HG02884 (cell line): Measurements from ENCODE around the gene MSANTD2.

Experiments used
- ATAC-seq: cut with Tn5 transposase; IDR thresholded peaks from one replicate; pipeline ENCODE4 v1.9.1; 2021; ENCODE audit warnings: mild to moderate bottlenecking, moderate library complexity; ENCODE audit not compliant: unreplicated experiment

MSANTD2 gene

DNA sequence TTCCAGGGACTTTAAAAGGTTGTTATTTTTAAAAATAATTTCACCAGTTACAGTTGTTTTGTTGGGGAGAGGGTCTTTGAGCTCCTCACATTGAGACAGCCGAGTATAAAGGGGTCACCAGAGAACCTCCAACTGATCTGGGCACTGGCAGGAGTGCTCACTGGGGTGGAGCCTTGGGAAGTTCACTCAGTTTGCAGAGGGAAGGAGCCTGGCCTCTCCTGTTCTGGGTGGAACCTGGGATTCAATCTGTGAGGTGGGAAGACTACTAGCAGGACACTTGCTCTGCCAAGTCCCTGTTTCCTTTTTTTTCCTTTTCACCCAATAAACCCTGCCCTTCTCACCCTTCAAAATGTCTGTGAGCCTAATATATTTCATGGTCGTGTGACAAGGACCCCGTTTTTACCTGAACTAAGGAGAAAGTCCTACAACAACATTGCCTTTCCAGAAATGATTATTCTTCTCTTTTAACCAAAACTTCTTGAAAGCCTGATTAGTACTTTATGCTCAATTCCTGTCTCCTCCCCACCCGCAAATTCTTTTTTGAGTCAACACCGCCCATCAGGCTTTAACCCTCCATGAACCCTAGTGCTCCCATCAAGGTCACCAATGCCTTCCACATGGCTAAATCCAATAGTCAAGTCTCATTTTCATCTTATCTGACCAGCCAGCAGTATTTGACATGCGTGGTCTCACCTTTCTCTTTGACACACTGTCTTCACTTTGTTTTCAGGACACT, 22.0 kb upstream of the MSANTD2 start:
- no peak for ATAC-seq

DNA sequence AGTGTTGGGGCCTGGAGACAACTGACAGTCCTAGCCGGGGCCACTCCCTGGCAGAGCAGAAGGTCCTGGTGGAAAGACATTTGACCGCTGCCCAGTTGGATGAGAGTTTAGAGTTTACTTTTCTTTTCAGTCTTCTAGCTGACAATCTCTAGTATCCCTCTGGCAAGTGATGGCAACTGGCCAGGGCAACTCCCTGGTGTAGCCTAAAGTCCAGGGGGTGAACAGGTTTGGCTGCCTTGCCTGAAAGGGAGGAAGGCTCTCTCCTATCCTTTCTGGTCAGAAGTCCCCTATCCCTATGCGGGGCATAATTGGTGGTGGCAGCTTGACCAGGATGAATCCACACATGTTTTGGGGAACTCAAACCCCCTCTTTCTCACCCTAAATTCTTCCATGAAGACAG, 16.8 kb upstream of the MSANTD2 start:
- ATAC-seq: no peak

DNA sequence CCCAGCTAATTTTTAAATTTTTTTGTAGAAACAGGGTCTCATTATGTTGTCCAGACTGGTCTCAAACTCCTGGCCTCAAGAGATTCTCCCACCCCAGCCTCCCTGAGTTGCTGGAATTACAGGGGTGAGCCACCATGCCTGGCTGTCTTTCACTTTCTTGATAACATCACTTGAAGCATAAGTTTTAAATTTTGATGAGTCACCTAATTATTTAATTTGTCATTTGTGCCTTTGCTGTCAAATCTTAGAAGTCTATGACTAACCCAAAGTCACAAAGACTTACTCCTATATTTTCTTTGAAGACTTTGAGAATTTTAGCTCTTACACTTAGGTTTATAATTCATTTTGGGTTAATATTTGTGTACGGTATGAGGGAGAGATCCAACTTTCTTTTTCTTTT, 14.5 kb upstream of the MSANTD2 start:
- ATAC-seq: no peak

DNA sequence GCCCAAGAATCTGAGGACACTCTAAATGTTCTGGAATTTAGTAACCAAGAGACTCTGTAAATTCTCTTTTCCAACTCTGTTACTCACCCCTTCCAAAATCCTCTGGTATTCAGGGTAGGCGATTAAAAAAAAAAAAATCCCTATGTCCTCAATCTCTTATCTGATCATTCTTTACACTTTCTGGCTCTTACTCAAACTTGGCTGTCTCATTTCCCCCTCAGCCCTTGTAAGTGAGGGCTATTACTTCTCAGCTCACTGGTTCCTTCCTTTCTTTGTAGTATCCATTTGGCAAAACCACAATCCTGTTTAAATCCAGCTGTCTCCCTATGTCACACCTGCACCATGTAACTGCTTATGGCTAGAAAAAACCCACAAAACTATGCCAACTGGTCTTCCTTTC, 12.7 kb upstream of the MSANTD2 start:
- no peak for ATAC-seq

DNA sequence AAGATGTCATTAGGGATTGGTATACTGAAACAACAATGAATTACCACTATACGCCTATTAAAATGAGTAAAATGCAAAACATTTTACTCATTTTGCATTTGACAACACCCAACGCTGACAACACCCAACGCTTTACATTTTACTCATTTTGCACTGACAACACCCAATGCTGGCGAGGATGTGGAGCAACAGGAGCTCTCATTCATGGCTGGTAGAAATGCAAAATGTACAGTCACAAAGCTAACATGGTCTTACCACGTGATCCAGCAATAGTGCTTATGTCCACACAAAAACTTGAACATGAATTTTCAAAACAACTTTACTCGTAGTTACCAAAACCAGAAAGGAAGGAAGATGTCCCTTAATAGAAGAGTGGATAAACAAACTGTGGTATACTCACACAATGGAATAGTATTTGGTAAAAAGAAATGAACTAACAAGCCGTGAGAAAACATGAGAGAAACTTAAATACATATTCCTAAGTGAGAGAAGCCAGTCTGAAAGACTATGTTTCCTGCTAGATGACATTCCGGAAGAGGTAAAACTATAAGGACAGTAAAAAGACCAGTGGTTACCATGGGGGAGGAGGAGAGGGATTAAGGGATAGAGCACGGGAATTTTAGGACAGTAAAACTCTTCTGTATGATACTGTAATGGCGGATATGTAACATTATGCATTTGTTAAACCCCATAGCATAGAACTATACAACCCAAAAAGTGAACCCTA, 11.4 kb upstream of the MSANTD2 start:
- ATAC-seq: no peak

DNA sequence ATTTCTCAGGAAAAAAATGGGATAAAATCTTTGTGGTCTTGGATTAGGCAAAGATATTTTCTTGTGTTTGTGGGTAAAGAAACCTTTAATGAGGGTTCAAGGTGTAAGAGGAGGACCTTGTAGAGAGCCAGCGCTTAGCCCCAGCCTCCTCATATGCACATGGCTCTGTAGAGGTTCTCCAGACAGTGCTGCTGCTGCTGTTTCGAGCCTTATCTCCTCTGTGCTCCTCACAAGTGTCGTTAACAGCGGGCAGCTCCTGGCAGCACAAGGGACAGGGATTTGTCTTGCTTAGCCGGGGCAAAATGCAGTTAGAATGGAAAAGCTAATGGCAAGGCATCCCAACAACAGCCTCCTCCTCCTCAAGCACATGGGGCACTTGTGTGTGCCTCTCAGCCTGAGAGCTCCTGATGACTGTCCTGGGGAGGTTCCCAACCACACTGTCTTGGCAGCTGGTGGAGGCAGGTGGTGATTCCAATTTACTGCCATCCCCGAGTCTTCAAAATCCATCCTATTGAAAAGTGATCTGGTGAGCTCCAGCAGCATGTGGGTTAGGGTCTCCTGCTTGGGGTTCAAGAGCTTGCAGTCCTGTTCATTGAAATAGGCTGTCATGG, 7.6 kb upstream of the MSANTD2 start:
- ATAC-seq: no peak

DNA sequence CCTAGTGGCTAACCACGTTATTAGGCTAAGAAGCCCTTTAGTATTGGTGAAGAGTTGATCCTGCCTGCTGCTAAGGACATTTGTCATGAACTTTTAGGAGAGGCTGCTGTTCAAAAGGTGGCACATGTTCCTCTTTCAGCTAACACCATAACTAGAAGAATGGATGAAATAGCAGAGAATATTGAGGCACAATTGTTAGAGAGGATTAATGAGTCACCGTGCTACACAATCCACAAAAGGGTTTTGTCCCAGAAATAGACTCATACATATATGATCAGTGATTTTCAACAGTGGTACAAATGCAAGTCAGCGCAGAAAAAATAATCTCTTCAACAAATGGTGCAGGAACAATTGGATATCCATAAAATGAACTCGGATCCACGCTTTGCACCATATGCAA, 7.0 kb upstream of the MSANTD2 start:
- no peak for ATAC-seq

DNA sequence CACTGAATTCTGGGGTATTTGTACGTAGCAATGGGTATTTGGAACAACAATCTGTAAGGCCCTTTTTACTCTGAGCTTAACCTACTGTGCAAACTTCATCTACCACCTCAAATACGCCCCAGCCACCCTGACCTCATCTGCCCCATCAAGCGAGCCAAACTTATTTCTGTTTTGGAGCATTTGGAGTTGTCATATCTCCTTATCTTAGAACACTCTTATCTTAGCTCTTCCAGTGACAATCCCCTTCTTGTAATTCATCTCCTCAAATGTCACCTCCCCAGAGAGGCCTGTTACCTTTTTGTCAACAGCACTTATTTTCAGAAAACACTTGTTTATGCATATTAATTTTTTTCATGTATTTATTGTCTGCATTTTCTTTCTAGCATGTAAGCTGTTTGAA, 4.7 kb upstream of the MSANTD2 start:
- no peak for ATAC-seq

DNA sequence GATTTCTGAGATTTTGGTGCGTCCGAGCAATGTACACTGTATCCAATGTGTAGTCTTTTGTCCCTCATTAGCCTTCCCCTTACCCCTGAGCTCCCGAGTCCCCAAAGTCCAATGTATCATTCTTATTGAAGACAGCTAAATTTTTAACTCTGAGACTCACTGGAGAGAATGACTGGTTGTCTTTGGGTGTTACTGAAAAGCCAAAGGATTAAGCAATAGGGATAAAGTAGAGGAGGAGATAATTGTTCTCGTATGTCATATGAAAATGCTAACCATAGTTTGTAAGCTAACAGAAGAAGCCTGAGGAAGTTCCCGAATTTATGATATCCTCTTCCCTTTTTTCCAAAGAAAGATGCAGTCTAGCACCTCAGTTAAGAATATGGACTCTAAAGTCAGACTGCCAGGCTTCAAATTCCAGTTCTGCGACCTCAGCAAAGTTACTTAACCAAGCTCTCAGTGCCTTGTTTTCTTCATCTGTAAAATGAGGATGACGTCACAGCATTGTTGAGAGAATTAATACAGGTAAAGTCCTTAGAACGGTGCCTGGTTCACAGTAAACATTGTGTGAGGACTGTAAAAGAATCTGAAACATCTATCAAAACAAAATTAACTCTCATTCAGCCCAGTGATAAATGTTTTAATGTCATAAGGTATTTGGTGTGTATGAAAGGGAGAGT, 1.6 kb upstream of the MSANTD2 start:
- no peak for ATAC-seq

DNA sequence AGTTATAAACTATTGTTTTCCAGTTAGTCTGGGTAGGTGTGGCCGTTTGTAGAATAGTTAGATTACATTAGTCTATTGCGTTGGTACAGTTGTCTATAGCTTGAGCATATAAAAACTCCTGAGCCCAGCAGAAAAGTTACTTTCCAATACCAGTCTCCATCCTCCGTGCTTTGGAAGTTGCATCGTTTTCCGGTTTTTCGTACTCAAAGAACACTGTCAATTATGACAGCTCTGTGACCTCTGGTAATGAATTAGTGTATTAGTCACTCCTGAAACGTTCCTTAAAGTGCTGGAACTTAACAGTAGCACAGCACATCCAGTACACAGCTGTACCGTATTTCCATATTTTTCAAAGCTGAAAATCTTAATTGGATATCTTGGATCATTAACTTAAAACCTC, 808 bp upstream of the MSANTD2 start:
- ATAC-seq: no peak

DNA sequence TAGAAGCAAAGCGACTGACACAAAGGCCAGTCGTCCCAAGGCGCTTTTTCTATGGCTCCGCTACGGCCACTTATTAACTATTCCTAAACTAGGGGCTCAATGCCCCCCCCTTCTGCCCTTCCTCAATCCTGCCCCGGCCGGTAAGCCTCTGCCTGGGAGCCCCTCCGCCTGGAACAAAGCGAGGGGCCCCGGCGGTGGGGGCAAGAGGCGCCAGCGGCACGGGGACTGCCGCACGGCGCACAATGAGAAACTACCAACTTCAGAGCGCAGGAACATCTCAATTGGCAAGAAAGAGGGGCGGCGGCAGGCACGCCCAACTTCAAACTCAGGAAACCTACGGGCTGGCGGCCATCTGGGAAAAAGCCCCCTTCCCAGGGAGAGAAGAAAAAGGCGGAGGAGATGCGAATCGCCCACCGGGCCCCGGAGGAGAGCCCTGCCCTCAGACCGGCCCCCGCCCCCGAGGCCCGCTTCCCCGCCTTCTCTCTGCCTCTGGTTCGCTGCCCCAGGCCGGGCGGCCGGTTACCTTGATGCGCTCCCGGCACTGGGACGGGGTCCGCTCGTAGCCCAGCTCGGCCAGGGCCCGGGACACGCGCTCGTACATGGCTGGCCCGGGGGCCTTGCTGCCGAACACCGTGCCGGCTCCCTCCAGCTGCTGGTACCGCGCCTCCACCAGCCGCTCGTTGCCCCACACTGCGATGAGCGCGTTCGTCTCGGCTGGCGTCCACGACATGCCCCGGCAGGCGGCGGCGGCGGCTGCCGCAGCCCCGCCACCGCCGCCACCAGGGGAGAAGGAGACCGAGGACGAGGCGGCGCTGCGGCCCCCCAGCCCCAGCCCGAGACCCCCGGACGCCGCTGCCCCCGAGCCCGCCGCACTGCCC, 619 bp downstream of the MSANTD2 start:
- peak; percentile 33 for ATAC-seq

DNA sequence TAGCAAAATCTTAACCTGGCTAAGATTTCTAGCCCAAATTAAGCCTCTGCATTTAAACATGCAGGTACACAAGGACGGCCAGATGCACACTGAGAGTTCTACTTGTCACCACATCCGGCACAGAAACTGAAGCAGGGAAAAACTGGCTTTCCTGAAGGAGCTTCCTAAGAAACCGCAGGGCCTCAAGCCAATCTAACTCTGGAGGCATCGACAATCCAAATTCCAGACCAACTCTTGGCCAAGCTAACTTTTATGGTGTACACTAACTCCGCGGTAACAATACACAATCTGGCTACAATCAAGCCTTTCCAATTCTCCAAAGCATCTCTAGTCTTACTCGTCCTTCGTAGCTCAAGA, 1.2 kb downstream of the MSANTD2 start:
- peak; percentile 19 for ATAC-seq

DNA sequence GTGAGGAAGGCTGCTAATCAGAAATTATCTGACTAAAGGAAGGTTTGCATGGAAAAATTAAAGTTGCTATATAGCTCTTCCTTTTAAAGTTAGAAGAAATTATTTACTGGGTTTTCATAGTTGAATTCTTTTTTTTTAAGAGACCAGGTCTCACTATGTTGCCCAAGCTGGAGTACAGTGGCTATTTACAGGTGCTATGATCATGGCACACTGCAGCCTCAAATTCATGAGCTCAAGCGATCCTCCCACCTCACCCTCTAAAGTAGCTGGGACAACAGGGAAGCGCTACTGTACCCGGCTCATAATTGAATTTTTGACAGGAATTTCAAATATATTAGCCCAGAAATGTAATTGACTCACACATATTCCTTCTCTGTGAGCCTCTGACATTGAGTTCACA, 3.9 kb downstream of the MSANTD2 start:
- ATAC-seq: no peak

DNA sequence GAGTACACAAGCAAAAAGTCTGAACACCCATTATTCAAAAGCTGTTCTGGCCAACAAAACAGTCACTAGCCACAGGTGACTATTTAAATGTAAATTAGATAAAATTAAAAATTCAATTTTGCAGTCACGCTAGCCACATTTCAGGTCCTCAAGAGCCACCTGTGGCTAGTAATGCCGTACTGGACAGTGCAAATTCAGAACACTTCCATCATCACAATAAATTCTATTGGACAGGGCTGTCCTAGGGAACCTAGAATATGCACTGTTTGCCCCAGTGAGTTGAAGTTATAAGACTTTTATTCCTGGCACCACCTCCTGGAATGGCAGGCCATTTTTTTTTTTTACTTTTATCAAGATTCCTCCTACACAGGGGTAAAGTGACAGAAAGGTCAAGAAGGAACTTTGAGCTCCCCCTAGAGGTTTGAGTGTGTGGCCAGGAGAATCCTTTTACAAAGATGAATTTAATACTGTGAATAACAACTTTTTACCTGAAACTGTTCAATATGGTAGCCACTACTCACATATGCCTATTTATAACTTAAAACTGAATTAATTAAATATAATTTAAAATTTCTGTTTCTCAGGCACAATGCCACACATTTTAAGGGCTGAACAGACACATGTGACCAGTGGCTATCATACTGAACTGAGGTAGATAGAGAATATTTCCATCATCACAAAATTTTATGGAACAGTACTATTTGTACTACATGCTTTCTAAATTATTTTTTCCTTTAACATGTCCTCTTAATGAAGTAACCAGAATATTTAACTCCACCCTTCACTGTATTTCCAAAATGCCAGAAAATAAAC, 6.5 kb downstream of the MSANTD2 start:
- peak; percentile 69 for ATAC-seq

DNA sequence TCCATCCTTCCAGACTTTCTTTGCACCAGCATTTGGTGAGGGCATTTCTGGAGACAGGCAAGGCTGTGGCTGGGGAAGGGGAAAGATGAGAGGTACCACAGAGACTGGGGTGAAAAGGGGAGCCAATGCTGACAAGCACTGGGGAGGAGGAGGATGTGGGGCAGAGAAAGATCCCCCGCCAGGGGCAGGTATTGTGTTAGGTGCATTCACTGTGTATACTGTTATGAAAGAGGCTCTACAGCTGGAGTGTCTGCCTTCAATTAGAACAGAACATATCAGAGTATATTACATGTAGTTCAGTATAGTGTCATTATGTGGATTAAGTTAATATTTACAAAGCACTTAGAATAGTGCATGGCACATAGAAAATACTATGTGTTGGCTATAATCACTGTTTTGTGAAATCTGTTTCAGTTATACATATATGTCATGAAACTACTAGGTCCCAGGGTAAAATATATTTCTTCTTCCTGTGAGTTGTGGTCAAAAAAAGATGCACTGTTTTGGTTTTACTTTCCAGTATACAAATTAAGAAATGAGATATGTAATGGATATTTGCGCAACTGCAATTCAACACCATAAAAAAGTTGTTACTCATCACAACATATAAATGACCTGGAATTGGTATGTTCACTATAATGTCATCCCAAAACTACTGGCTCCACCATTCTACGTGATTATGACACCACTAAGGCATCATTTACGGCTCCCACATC, 8.4 kb downstream of the MSANTD2 start:
- peak; percentile 50 for ATAC-seq

DNA sequence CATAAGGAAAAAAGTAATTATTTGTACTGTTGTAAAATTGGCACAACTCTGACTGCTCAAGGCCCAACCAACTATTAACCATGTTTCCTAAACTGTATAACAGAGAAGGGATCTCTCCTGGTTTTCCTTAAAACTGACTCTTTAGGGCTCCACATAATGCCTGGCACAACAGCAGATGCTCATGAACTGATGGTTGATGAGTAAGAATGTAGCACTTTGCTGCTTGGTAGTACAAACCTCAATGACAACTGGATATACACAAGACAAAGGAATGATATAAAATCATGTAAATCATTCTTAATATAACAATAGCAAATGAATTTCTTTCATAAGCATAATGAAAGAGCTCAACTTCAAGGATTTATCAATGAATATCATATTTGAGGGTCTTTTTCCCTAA, 11.7 kb downstream of the MSANTD2 start:
- no peak for ATAC-seq

DNA sequence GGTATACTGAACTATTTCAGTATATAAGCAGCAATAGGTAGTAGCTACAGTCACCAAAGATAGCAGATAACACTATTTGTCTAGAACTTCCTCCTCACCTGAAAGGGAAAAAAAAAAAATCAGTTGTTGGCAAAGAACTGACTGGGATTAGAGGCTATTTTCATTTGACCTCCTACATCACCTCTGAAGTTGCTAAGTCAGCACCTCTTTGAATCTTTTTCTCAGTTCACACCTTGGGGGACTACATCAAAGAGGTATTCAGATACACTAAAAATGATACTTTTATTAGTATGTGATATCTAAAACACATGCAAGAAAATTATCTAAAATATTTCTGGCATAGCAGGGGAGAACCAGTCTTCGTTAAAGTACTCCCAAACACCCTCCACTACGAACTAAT, 16.2 kb downstream of the MSANTD2 start:
- no peak for ATAC-seq

DNA sequence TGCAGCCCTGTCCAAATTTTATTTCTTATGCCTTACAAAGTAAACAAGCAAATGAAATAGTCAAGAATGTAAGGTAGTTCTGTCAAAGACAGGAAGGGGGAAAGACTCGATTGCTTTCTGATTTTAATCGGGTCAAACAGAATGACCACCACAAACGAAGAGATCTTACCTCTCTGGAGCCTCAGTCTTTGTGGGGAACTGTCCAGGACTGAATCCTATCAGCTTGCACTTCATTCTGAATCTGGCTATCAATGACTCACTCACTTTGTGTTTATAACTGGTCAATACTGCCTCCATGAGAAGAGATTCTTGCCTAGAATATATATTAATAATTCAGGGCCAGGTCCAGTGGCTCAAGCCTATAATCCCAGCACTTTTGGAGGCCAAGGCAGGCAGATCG, 17.2 kb downstream of the MSANTD2 start:
- no peak for ATAC-seq

DNA sequence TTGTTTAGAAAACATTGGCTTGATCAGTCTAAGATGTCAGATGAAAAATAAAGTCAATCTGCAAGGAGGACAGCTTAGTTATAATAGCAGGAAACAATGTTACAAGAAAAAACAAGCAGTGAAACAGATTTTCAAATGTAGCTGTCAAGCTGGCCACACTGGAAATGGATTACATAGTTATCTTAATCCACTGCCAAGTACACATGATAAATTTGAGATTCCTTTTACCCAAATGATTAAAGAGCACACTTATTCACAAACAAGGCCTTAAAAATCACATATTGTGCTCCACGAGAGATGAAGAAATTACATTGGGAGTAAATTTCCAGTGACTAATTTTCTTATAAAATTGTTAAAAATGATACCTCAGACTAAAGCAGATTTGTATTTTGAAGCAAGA, 20.6 kb downstream of the MSANTD2 start:
- ATAC-seq: no peak
